Left lung (tissue), 10 donors: ENCODE data around the gene ZNF462. TPM values are rescaled to one million over a fixed set of nuclear protein-coding genes. Genes with fewer than 3 reads are reported as not detected.

Experiments used
- ATAC-seq: fragments of 200-7000 bp; cut with Tn5 transposase; one replicate; pipeline ENCODE4 v1.9.1; 2020; ENCODE audit warnings: moderate library complexity
- DNase-seq, 4 donors: peaks; one replicate each; pipeline ENCODE4 v3.0.0-alpha.2; 2013 to 2020
- H3K27ac ChIP-seq, 2 donors: fragments of 200-600 bp; sonication (generic) in 1 of 2; one replicate each; pipeline versions ENCODE4 v1.5.0 to v1.8.0; 2020 to 2021
- H3K27me3 ChIP-seq, 2 donors: fragments of 200-600 bp; sonication (generic) in 1 of 2; one replicate each; pipeline versions ENCODE4 v1.5.0 to v1.8.0; 2020 to 2021
- H3K36me3 ChIP-seq, 2 donors: fragments of 200-600 bp; sonication (generic) in 1 of 2; one replicate each; pipeline versions ENCODE4 v1.5.0 to v1.8.0; 2020 to 2021
- H3K4me1 ChIP-seq, 2 donors: fragments of 200-600 bp; one replicate each; pipeline ENCODE4 v1.8.0; 2021
- H3K4me3 ChIP-seq, 2 donors: fragments of 200-600 bp; sonication (generic) in 1 of 2; one replicate each; pipeline versions ENCODE4 v1.5.0 to v1.8.0; 2020 to 2021; ENCODE audit warnings: mild to moderate bottlenecking in 1 of 2
- H3K9me3 ChIP-seq, 2 donors: fragments of 200-600 bp; sonication (generic) in 1 of 2; one replicate each; pipeline versions ENCODE4 v1.5.0 to v1.8.0; 2020 to 2021
- CTCF ChIP-seq, 2 donors: fragments of 200-600 bp; sonication (generic) in 1 of 2; IDR thresholded peaks; one replicate each; pipeline versions ENCODE4 v1.5.0 to v1.8.0; 2021; ENCODE audit warnings: antibody characterized with exemption in 2 of 2
- intact Hi-C, 2 donors: fragments of 100-400 bp; cut with DNase I; formaldehyde crosslinking; loops; one replicate each; pipeline versions ENCODE4 v1.11.2 to v1.14.2; 2022
- polyA plus RNA-seq, 6 donors: library from polyadenylated mRNA; unstranded; fragments of 120-200 nt; gene quantifications; one replicate each; pipeline ENCODE4 v1.2.1, GENCODE V29; 2013; ENCODE audit not compliant: insufficient read length in 6 of 6
- total RNA-seq, 2 donors: library from RNA; stranded (reverse); fragmentation: NEBNext Ultra II Directional; extraction: Animal tissue kit (Norgen Biotek cat#: 25700); gene quantifications; one replicate each; pipeline ENCODE4 v1.2.1, GENCODE V29; 2021
- donor health status: DM: no; HTN: yes; CAD: no.
- donor health status: DM: no; HTN: no; CAD: no.

The ZNF462 gene
- total and polyA plus RNA-seq, 8 donors, result 26.9 to 41.4 (median 30.8) TPM

GRCh38 chr9:106859957-106860720 is 2.8 kb upstream of the ZNF462 start:
- ATAC-seq, result peak; percentile 19
- no peak for TF ChIP-seq CTCF (IDR thresholded peaks at IDR 0.05)
- no peaks in the 10 kb centered on the region for H3K36me3 ChIP-seq
- H3K27me3 ChIP-seq, result peaks cover 0 to 80% of the 10 kb centered on the region in 2 donors
- no peaks in the 10 kb centered on the region for H3K9me3 ChIP-seq
- DNase-seq, result peak in 3 of 4 donors; percentile 46 to 77 (median 52)
- no peaks in the 10 kb centered on the region for H3K4me1 ChIP-seq
- peak overlapping the region; percentile 60 to 61 for H3K4me3 ChIP-seq
- peak overlapping the region; percentile 65 to 91 for H3K27ac ChIP-seq
- intact Hi-C loops, result no loop called here

- DNase-seq (peak in 3 of 4 donors; percentile 46 to 82 (median 48)), ATAC-seq (peak; percentile 27)
- intact Hi-C loops, result no loop called here
- no peak for TF ChIP-seq CTCF (IDR thresholded peaks at IDR 0.05)
- H3K27me3 ChIP-seq, result peaks cover 0 to 80% of the 10 kb centered on the region in 2 donors
- H3K27ac ChIP-seq, result peak overlapping the region; percentile 65 to 91
- H3K36me3 ChIP-seq, result no peaks in the 10 kb centered on the region
- peak overlapping the region; percentile 60 to 61 for H3K4me3 ChIP-seq
- H3K9me3 ChIP-seq, result no peaks in the 10 kb centered on the region
- H3K4me1 ChIP-seq, result no peaks in the 10 kb centered on the region
These were observed 2.0 kb upstream of the ZNF462 start for GRCh38 chr9:106860721-106861639.

GRCh38 chr9:106861640-106862109 is 1.3 kb upstream of the ZNF462 start:
- intact Hi-C loops, result no loop called here
- H3K4me1 ChIP-seq, result no peaks in the 10 kb centered on the region
- H3K4me3 ChIP-seq, result peak overlapping the region; percentile 60 to 61
- ATAC-seq (no peak), DNase-seq (no peak)
- TF ChIP-seq CTCF (IDR thresholded peaks at IDR 0.05), result no peak
- H3K27ac ChIP-seq, result peak overlapping the region; percentile 80 to 91
- no peaks in the 10 kb centered on the region for H3K9me3 ChIP-seq
- H3K27me3 ChIP-seq, result peaks cover 0 to 80% of the 10 kb centered on the region in 2 donors
- H3K36me3 ChIP-seq, result no peaks in the 10 kb centered on the region

GRCh38 chr9:106862110-106862820 is 701 bp upstream of the ZNF462 start:
- Histone ChIP-seq H3K27ac (peak overlapping the region; percentile 80 to 91), H3K36me3 (no peaks in the 10 kb centered on the region), H3K4me1 (no peaks in the 10 kb centered on the region), H3K27me3 (peaks cover 0 to 76% of the 10 kb centered on the region in 2 donors), H3K9me3 (no peaks in the 10 kb centered on the region), H3K4me3 (peak overlapping the region; percentile 60 to 61)
- ATAC-seq, result peak; percentile 24
- TF ChIP-seq CTCF (IDR thresholded peaks at IDR 0.05), result no peak
- intact Hi-C loops, result no loop called here
- DNase-seq, result peak in 3 of 4 donors; percentile 53 to 72 (median 61)
